Measurements from ENCODE around the gene DAB2. TPM values are rescaled to one million over a fixed set of nuclear protein-coding genes. Genes with fewer than 3 reads are reported as not detected.

The DAB2 gene
- total RNA-seq, 1 experiment from 2014 or later, result not detected

GRCh38 chr5:39422728-39423285, 2.0 kb downstream of the DAB2 start:
- no peak overlapping the region for H3K27ac ChIP-seq (ENCODE audit: low read length)
- no peaks in the 10 kb centered on the region for H3K79me2 ChIP-seq (ENCODE audit: low read length)
- no peak overlapping the region for H2AFZ ChIP-seq (ENCODE audit: low read length)

GRCh38 chr5:39422036-39422606, 2.7 kb downstream of the DAB2 start:
- no peak overlapping the region for H3K4me2 ChIP-seq (ENCODE audit: low read depth, low read length, poor library complexity, severe bottlenecking)
- H3K27me3 ChIP-seq (ENCODE audit: low read length), result no peaks in the 10 kb centered on the region
- H2AFZ ChIP-seq (ENCODE audit: low read length), result no peak overlapping the region
- H4K20me1 ChIP-seq (ENCODE audit: insufficient read depth, low read depth, low read length), result no peaks in the 10 kb centered on the region
- H3K36me3 ChIP-seq (ENCODE audit: insufficient read depth, low read length), result no peaks in the 10 kb centered on the region
- H3K9ac ChIP-seq (ENCODE audit: low read length), result no peak overlapping the region
- H3K9me3 ChIP-seq (ENCODE audit: low read length), result no peaks in the 10 kb centered on the region
- no peaks in the 10 kb centered on the region for H3K4me1 ChIP-seq (ENCODE audit: low read length)
- no peak for DNase-seq
- H3K9me2 ChIP-seq (replicated peaks; ENCODE audit: insufficient read depth, low read length), result no peaks in the 10 kb centered on the region
- no peak overlapping the region for H3K4me3 ChIP-seq (ENCODE audit: low read length)
- no peak overlapping the region for H3K27ac ChIP-seq (ENCODE audit: low read length)
- no peaks in the 10 kb centered on the region for H3K79me2 ChIP-seq (ENCODE audit: low read length)

More at GRCh38 chr5:39422728-39423285, 2.0 kb downstream of the DAB2 start:
- H3K9ac ChIP-seq (ENCODE audit: low read length), result no peak overlapping the region
- no peak overlapping the region for H3K4me3 ChIP-seq (ENCODE audit: low read length)
- H3K4me2 ChIP-seq (ENCODE audit: low read depth, low read length, poor library complexity, severe bottlenecking), result no peak overlapping the region
- no peaks in the 10 kb centered on the region for H4K20me1 ChIP-seq (ENCODE audit: insufficient read depth, low read depth, low read length)
- no peaks in the 10 kb centered on the region for H3K27me3 ChIP-seq (ENCODE audit: low read length)
- no peaks in the 10 kb centered on the region for H3K9me3 ChIP-seq (ENCODE audit: low read length)
- no peaks in the 10 kb centered on the region for H3K9me2 ChIP-seq (replicated peaks; ENCODE audit: insufficient read depth, low read length)
- no peak for DNase-seq
- no peaks in the 10 kb centered on the region for H3K4me1 ChIP-seq (ENCODE audit: low read length)
- no peaks in the 10 kb centered on the region for H3K36me3 ChIP-seq (ENCODE audit: insufficient read depth, low read length)

- Histone ChIP-seq H3K79me2 (ENCODE audit: low read length) (no peaks in the 10 kb centered on the region), H3K27ac (ENCODE audit: low read length) (no peak overlapping the region), H3K9me2 (replicated peaks; ENCODE audit: insufficient read depth, low read length) (no peaks in the 10 kb centered on the region), H4K20me1 (ENCODE audit: insufficient read depth, low read depth, low read length) (no peaks in the 10 kb centered on the region), H2AFZ (ENCODE audit: low read length) (no peak overlapping the region), H3K4me3 (ENCODE audit: low read length) (no peak overlapping the region), H3K36me3 (ENCODE audit: insufficient read depth, low read length) (no peaks in the 10 kb centered on the region), H3K9me3 (ENCODE audit: low read length) (no peaks in the 10 kb centered on the region), H3K27me3 (ENCODE audit: low read length) (no peaks in the 10 kb centered on the region), H3K4me1 (ENCODE audit: low read length) (no peaks in the 10 kb centered on the region), H3K4me2 (ENCODE audit: low read depth, low read length, poor library complexity, severe bottlenecking) (no peak overlapping the region), H3K9ac (ENCODE audit: low read length) (no peak overlapping the region)
- DNase-seq, result no peak
Measured at GRCh38 chr5:39420482-39421145, 4.2 kb downstream of the DAB2 start.

- no peak overlapping the region for H2AFZ ChIP-seq (ENCODE audit: low read length)
- no peaks in the 10 kb centered on the region for H4K20me1 ChIP-seq (ENCODE audit: insufficient read depth, low read depth, low read length)
- no peaks in the 10 kb centered on the region for H3K27me3 ChIP-seq (ENCODE audit: low read length)
- no peak overlapping the region for H3K27ac ChIP-seq (ENCODE audit: low read length)
- no peak for DNase-seq
- H3K4me1 ChIP-seq (ENCODE audit: low read length), result no peaks in the 10 kb centered on the region
- no peaks in the 10 kb centered on the region for H3K36me3 ChIP-seq (ENCODE audit: insufficient read depth, low read length)
- no peaks in the 10 kb centered on the region for H3K79me2 ChIP-seq (ENCODE audit: low read length)
- no peak overlapping the region for H3K4me3 ChIP-seq (ENCODE audit: low read length)
- no peak overlapping the region for H3K9ac ChIP-seq (ENCODE audit: low read length)
- H3K9me3 ChIP-seq (ENCODE audit: low read length), result no peaks in the 10 kb centered on the region
- no peak overlapping the region for H3K4me2 ChIP-seq (ENCODE audit: low read depth, low read length, poor library complexity, severe bottlenecking)
- H3K9me2 ChIP-seq (replicated peaks; ENCODE audit: insufficient read depth, low read length), result no peaks in the 10 kb centered on the region
Measured at GRCh38 chr5:39419796-39420195, 5.0 kb downstream of the DAB2 start.

GRCh38 chr5:39417979-39418378, 6.8 kb downstream of the DAB2 start:
- H3K27ac ChIP-seq (ENCODE audit: low read length), result no peak overlapping the region
- H3K9me2 ChIP-seq (replicated peaks; ENCODE audit: insufficient read depth, low read length), result no peaks in the 10 kb centered on the region
- no peaks in the 10 kb centered on the region for H3K4me1 ChIP-seq (ENCODE audit: low read length)
- no peak overlapping the region for H3K4me2 ChIP-seq (ENCODE audit: low read depth, low read length, poor library complexity, severe bottlenecking)
- no peaks in the 10 kb centered on the region for H4K20me1 ChIP-seq (ENCODE audit: insufficient read depth, low read depth, low read length)
- H3K9ac ChIP-seq (ENCODE audit: low read length), result no peak overlapping the region
- H3K79me2 ChIP-seq (ENCODE audit: low read length), result no peaks in the 10 kb centered on the region
- no peak overlapping the region for H3K4me3 ChIP-seq (ENCODE audit: low read length)
- DNase-seq, result no peak
- H3K9me3 ChIP-seq (ENCODE audit: low read length), result no peaks in the 10 kb centered on the region
- no peaks in the 10 kb centered on the region for H3K27me3 ChIP-seq (ENCODE audit: low read length)
- H3K36me3 ChIP-seq (ENCODE audit: insufficient read depth, low read length), result no peaks in the 10 kb centered on the region
- no peak overlapping the region for H2AFZ ChIP-seq (ENCODE audit: low read length)

GRCh38 chr5:39415201-39415600, 9.6 kb downstream of the DAB2 start:
- no peak for DNase-seq
- H3K4me2 ChIP-seq (ENCODE audit: low read depth, low read length, poor library complexity, severe bottlenecking), result no peak overlapping the region
- no peaks in the 10 kb centered on the region for H3K9me3 ChIP-seq (ENCODE audit: low read length)
- H3K9me2 ChIP-seq (replicated peaks; ENCODE audit: insufficient read depth, low read length), result no peaks in the 10 kb centered on the region
- no peaks in the 10 kb centered on the region for H4K20me1 ChIP-seq (ENCODE audit: insufficient read depth, low read depth, low read length)
- H3K4me1 ChIP-seq (ENCODE audit: low read length), result no peaks in the 10 kb centered on the region
- H3K79me2 ChIP-seq (ENCODE audit: low read length), result no peaks in the 10 kb centered on the region
- no peak overlapping the region for H2AFZ ChIP-seq (ENCODE audit: low read length)
- no peak overlapping the region for H3K27ac ChIP-seq (ENCODE audit: low read length)
- H3K27me3 ChIP-seq (ENCODE audit: low read length), result no peaks in the 10 kb centered on the region
- H3K9ac ChIP-seq (ENCODE audit: low read length), result no peak overlapping the region
- H3K4me3 ChIP-seq (ENCODE audit: low read length), result no peak overlapping the region
- H3K36me3 ChIP-seq (ENCODE audit: insufficient read depth, low read length), result no peaks in the 10 kb centered on the region

- Histone ChIP-seq H3K9me2 (replicated peaks; ENCODE audit: insufficient read depth, low read length) (no peaks in the 10 kb centered on the region), H3K4me1 (ENCODE audit: low read length) (no peaks in the 10 kb centered on the region), H3K27me3 (ENCODE audit: low read length) (no peaks in the 10 kb centered on the region), H3K4me3 (ENCODE audit: low read length) (no peak overlapping the region), H3K36me3 (ENCODE audit: insufficient read depth, low read length) (no peaks in the 10 kb centered on the region), H4K20me1 (ENCODE audit: insufficient read depth, low read depth, low read length) (no peaks in the 10 kb centered on the region), H3K79me2 (ENCODE audit: low read length) (no peaks in the 10 kb centered on the region), H3K27ac (ENCODE audit: low read length) (no peak overlapping the region), H3K9ac (ENCODE audit: low read length) (no peak overlapping the region), H2AFZ (ENCODE audit: low read length) (no peak overlapping the region), H3K4me2 (ENCODE audit: low read depth, low read length, poor library complexity, severe bottlenecking) (no peak overlapping the region), H3K9me3 (ENCODE audit: low read length) (no peaks in the 10 kb centered on the region)
- no peak for DNase-seq
Measured at GRCh38 chr5:39414426-39414825, 10.4 kb downstream of the DAB2 start.

GRCh38 chr5:39413771-39414170, 11.0 kb downstream of the DAB2 start:
- H3K9ac ChIP-seq (ENCODE audit: low read length), result no peak overlapping the region
- no peaks in the 10 kb centered on the region for H3K27me3 ChIP-seq (ENCODE audit: low read length)
- H2AFZ ChIP-seq (ENCODE audit: low read length), result no peak overlapping the region
- no peak overlapping the region for H3K4me3 ChIP-seq (ENCODE audit: low read length)
- no peaks in the 10 kb centered on the region for H3K9me2 ChIP-seq (replicated peaks; ENCODE audit: insufficient read depth, low read length)
- no peaks in the 10 kb centered on the region for H3K79me2 ChIP-seq (ENCODE audit: low read length)
- H3K9me3 ChIP-seq (ENCODE audit: low read length), result no peaks in the 10 kb centered on the region
- H4K20me1 ChIP-seq (ENCODE audit: insufficient read depth, low read depth, low read length), result no peaks in the 10 kb centered on the region
- no peak for DNase-seq
- H3K27ac ChIP-seq (ENCODE audit: low read length), result no peak overlapping the region
- no peaks in the 10 kb centered on the region for H3K36me3 ChIP-seq (ENCODE audit: insufficient read depth, low read length)
- no peak overlapping the region for H3K4me2 ChIP-seq (ENCODE audit: low read depth, low read length, poor library complexity, severe bottlenecking)
- H3K4me1 ChIP-seq (ENCODE audit: low read length), result no peaks in the 10 kb centered on the region

Measured in Karpas-422 (cell line).